GM19099 (cell line): ENCODE measurements around the gene NOVA2.
A peak's percentile ranks its signal among the peaks of the same experiment; 100 is the strongest.

Experiments used
- POLR2A ChIP-seq: IDR thresholded peaks from 3 replicates; pipeline ENCODE4 v1.6.1; 2011; ENCODE audit warnings: low read depth; ENCODE audit not compliant: insufficient read length; ENCODE audit errors: extremely low read depth

Gene NOVA2

DNA sequence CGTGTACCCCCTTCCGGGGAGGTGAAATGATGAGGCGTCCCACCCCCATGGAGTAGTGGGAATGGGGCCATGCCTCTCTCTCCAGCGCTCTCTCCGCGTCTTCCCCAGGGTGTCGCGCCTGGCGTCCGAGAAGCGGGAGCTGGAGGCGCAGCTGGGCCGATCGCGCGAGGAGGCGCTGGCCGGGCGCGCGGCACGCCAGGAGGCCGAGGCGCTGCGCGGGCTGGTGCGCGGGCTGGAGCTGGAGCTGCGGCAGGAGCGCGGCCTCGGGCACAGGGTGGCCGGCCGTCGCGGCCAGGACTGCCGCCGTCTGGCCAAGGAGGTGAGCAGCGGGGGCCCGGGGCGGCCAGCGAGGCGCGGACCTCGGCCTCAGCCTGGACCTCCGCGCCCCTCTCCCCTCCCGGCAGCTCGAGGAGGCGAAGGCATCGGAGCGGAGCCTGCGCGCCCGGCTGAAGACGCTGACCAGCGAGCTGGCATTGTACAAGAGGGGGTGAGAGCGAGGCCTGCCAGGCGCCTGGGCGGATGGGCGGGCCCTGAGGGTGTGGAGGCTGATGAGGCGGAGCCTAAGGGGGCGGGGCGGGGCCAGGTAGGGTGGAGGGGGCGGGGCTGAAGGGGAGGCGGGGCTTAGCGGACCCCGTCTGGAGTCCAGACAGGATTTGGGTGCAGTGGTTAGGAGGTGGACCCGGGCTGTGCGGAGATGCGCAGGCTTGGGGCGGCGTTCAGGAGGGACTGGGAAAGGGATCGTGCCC lies 41.4 kb upstream of the NOVA2 start:
- TF ChIP-seq POLR2A, result no peak

DNA sequence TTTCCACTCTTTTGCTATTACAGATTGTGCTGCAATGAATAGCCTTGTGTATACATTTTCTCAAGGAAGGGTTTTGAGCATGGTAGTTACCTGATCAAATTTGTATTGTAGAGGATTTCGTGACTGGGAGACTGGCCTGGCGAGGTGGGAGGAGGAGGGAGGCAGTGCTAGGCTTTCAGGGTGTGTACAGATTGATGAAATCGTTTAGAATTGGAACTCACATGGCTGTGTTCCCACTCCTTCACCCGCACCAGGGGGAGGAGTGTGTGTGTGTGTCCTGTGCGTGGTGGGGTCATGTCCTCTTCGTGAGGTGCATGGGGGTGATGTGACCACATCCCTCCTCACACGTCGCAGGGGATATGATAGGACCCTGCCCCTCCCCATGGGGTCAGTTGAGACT lies 40.9 kb upstream of the NOVA2 start:
- TF ChIP-seq POLR2A, result no peak

GRCh38 chr19:46009530-46010510 lies 36.2 kb upstream of the NOVA2 start:
- no peak for TF ChIP-seq POLR2A

- TF ChIP-seq POLR2A, result no peak
These were observed 32.7 kb upstream of the NOVA2 start for GRCh38 chr19:46006411-46006810.

DNA sequence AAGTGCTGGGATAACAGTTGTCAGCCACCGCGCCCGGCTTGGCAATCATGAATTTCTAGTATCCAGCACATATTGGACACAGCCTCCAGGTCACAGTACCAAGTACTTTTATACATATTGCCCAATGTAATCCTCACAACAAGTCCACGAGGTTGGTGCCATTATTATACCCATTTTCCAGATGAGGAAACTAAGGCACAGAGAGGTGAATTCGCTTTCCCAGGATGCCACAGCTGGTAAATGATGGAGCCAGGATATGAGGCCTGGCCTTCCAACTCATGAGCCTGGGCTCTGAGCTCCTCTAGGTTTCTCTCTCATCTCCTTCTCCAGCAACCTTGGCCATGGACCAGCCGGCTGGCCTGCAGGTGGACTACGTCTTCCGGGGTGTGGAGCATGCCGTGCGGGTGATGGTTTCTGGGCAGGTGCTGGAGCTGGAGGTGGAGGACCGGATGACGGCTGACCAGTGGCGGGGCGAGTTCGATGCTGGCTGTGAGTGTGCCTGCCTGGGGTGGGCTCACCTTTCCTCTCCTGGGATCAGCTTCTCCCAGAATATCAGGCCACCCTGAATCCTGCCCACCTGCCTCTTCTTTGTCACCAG lies 29.1 kb upstream of the NOVA2 start:
- TF ChIP-seq POLR2A, result no peak

- TF ChIP-seq POLR2A, result no peak
These were observed 27.0 kb upstream of the NOVA2 start for GRCh38 chr19:46000491-46001246.

DNA sequence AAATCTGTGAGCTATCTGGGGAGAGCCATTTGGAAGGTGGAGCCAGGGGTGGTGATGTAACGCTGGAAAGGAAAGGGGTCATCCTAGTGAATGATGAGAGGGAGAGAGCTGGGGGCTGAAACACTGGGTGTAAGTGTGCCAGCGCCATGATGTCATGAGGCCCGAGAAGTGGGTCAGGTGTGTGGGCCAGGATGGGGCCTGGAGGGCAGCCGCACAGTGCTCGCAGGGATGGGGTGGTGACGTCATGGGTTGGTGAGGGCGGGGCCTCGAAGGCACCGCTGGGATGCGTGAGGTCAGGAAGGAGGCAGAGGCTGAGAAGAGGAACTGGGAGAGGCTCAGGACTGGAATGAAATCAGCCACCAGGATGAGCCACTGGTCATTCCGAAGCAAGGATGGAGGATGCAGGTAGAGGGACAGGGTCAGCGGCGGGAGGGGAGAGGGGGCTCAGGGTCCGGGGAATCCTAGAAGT lies 26.0 kb upstream of the NOVA2 start:
- no peak for TF ChIP-seq POLR2A

- TF ChIP-seq POLR2A, result no peak
These were observed 25.2 kb upstream of the NOVA2 start for GRCh38 chr19:45998834-45999233.

- no peak for TF ChIP-seq POLR2A
These were observed 23.3 kb upstream of the NOVA2 start for GRCh38 chr19:45996933-45997332.

DNA sequence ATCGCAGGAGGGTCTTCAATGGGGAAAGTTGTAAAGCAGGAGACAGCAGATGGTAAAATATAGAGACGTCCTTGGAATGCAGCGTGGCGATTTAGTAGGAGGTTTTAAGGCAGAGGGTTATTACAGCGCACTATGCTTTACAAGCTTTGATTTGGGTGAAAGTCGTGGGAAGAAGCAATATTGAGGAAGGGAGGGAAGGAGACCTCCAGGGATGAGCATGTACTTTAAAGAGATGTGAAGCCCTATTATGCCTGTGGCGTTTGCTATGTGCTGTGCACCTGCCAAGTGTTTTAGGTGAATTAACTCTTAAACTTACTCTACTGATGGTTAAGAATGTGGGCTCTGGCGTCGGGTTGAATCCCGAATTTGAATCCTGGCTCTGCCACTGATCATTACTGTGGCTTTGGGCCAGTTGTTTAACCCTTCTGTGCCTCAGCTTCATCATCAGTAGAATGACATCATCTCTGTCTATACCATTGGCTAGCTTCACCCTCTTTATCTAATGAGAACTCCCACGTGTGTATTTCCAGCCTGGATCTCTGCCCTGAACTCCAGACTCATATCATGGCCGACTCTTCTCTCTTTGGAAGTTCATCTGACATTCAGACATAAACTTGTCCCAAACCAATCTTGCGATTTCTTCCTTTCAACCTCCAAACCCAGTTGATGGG lies 22.2 kb upstream of the NOVA2 start:
- TF ChIP-seq POLR2A, result no peak

GRCh38 chr19:45994998-45995714 lies 21.5 kb upstream of the NOVA2 start, which contains the start of gene CCDC61:
TSS of gene CCDC61 (plus strand) at chr19:45995467. CDS start at chr19:46003019, 7,552 bp downstream.
- TF ChIP-seq POLR2A, result peak; percentile 90

DNA sequence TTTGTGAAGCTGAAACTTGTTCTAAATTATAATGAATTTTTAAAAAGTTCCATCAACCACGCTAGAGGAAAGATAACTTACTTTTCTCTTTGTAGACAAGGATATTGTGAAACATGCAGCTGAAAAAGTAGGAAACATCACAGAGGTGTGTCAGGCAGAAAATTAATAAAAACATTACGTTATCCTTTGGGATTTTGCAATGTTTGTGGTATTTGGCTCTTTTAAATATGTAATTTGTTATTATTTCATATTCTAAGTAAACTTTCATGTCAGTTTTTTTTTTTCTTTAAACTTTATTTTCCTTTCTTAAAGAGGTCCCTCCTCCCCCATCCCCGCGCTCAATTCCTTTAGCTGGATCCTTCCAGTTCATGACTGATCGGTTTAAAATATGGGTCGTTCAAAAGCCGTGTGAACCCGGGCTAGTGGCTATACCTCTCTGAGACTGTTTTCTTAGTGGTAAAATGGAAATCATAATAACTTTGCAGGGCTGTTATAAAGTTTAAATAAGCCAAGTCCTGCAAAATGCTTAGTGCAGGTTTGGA lies 20.9 kb upstream of the NOVA2 start:
- TF ChIP-seq POLR2A, result no peak

GRCh38 chr19:45990113-45990728 lies 16.6 kb upstream of the NOVA2 start:
- no peak for TF ChIP-seq POLR2A
